GM06990 (cell line): ENCODE results near the gene FECH.

ENCODE experiments used
- DNase-seq: peaks from one replicate; pipeline ENCODE4 v3.0.0-alpha.2; 2011; ENCODE audit not compliant: insufficient read length; ENCODE audit errors: extremely low read depth
- H3K27me3 ChIP-seq: replicated peaks from 2 replicates; pipeline ENCODE4 v1.6.0; 2011; ENCODE audit warnings: low read length; ENCODE audit not compliant: control insufficient read depth, insufficient read depth
- H3K36me3 ChIP-seq: 2 replicates; pipeline ENCODE4 v1.5.1; 2011; ENCODE audit warnings: low read length; ENCODE audit not compliant: control insufficient read depth, insufficient read depth
- H3K4me3 ChIP-seq: replicated peaks from 2 replicates; pipeline ENCODE4 v1.5.1; 2011; ENCODE audit warnings: low read depth, mild to moderate bottlenecking, control low read depth, low read length
- CTCF ChIP-seq: IDR thresholded peaks from 2 replicates; pipeline ENCODE4 v1.5.1; 2011; ENCODE audit warnings: low read length, control low read depth, mild to moderate bottlenecking, inconsistent platforms; ENCODE audit not compliant: insufficient read depth, poor library complexity, severe bottlenecking

FECH gene

GRCh38 chr18:57543560-57543959, 42.9 kb downstream of the FECH start:
- TF ChIP-seq CTCF, result no peak
- H3K27me3 ChIP-seq, result no peaks in the 10 kb centered on the region; the same call in 1 of the 2 replicates
- DNase-seq, result no peak
- H3K36me3 ChIP-seq, result no peaks in the 10 kb centered on the region
- H3K4me3 ChIP-seq, result no peak overlapping the region

- no peak for TF ChIP-seq CTCF
- no peak for DNase-seq
- no peaks in the 10 kb centered on the region for H3K36me3 ChIP-seq
- H3K27me3 ChIP-seq, result no peaks in the 10 kb centered on the region; the same call in 1 of the 2 replicates
- no peak overlapping the region for H3K4me3 ChIP-seq
These were observed 43.6 kb downstream of the FECH start for GRCh38 chr18:57542812-57543427.

- no peak for DNase-seq
- H3K27me3 ChIP-seq, result no peaks in the 10 kb centered on the region; the same call in 1 of the 2 replicates
- TF ChIP-seq CTCF, result no peak
- no peak overlapping the region for H3K4me3 ChIP-seq
- no peaks in the 10 kb centered on the region for H3K36me3 ChIP-seq
These were observed 44.4 kb downstream of the FECH start for GRCh38 chr18:57542126-57542525.

GRCh38 chr18:57539702-57540101, 46.8 kb downstream of the FECH start:
- Histone ChIP-seq H3K27me3 (no peaks in the 10 kb centered on the region; the same call in 1 of the 2 replicates), H3K4me3 (no peak overlapping the region), H3K36me3 (no peaks in the 10 kb centered on the region)
- no peak for TF ChIP-seq CTCF
- no peak for DNase-seq

GRCh38 chr18:57538614-57539013, 47.9 kb downstream of the FECH start:
- Histone ChIP-seq H3K36me3 (no peaks in the 10 kb centered on the region), H3K4me3 (no peak overlapping the region), H3K27me3 (no peaks in the 10 kb centered on the region; the same call in 1 of the 2 replicates)
- no peak for TF ChIP-seq CTCF
- DNase-seq, result no peak

GRCh38 chr18:57534511-57534909, 52.0 kb downstream of the FECH start:
- Histone ChIP-seq H3K36me3 (no peaks in the 10 kb centered on the region), H3K27me3 (no peaks in the 10 kb centered on the region; the same call in none of the 2 replicates), H3K4me3 (no peak overlapping the region)
- no peak for TF ChIP-seq CTCF
- no peak for DNase-seq
